SK-N-SH (cell line): ENCODE measurements around the gene PDK2. TPM values are rescaled to one million over a fixed set of nuclear protein-coding genes. Genes with fewer than 3 reads are reported as not detected.

Experiments
- CTCF ChIA-PET: fragments of 300-600, 350-600 bp; formaldehyde crosslinking; extraction: SDS; loops from one replicate; lab custom pipeline; 2021; lab: Yijun Ruan, JAX
- POLR2A ChIA-PET: fragments of 350-600 bp; sonication (Branson Sonifier 250); formaldehyde crosslinking; extraction: SDS; loops from one replicate; lab custom pipeline; 2020; ENCODE audit warnings: antibody characterized with exemption, inconsistent platforms; lab: Yijun Ruan, JAX
- DNase-seq: peaks from one replicate; pipeline ENCODE4 v3.0.0; 2012
- H2AFZ ChIP-seq: fragments of 200-600 bp; sonication (generic); 2 replicates; pipeline ENCODE4 v1.8.1; 2016; ENCODE audit warnings: antibody characterized with exemption, mild to moderate bottlenecking, low read depth
- H3F3A ChIP-seq: fragments of 200-600 bp; sonication (generic); replicated peaks from 2 replicates; pipeline ENCODE3; 2016; ENCODE audit warnings: antibody characterized with exemption, mild to moderate bottlenecking; ENCODE audit not compliant: insufficient read depth
- H3K27ac ChIP-seq, 2 experiments: fragments of 200-500 bp in 1 of 2; fragments of 200-600 bp in 1 of 2; sonication (Bioruptor generic) in 1 of 2; sonication (generic), shearing (Covaris generic) in 1 of 2; 2 replicates each; pipeline versions ENCODE4 v1.5.1 to v1.6.1; 2014 to 2016; ENCODE audit warnings: low read depth in 2 of 2, inconsistent platforms in 1 of 2, low read length in 1 of 2, mild to moderate bottlenecking in 1 of 2, mixed read lengths in 1 of 2
- H3K27me3 ChIP-seq: fragments of 200-600 bp; sonication (generic), shearing (Covaris generic); 2 replicates; pipeline ENCODE4 v1.6.1; 2016; ENCODE audit warnings: mixed run types; ENCODE audit not compliant: insufficient read depth
- H3K36me3 ChIP-seq, 2 experiments: fragments of 200-500 bp in 1 of 2; fragments of 200-600 bp in 1 of 2; sonication (Bioruptor generic) in 1 of 2; sonication (generic) in 1 of 2; replicated peaks in 1 of 2; 2 replicates each; pipeline versions ENCODE3 to v1.5.1; 2014 to 2016; ENCODE audit warnings: low read length in 1 of 2, mild to moderate bottlenecking in 1 of 2; ENCODE audit not compliant: insufficient read depth in 2 of 2, control insufficient read depth in 1 of 2
- H3K4me1 ChIP-seq, 2 experiments: fragments of 200-500 bp in 1 of 2; fragments of 200-600 bp in 1 of 2; sonication (Bioruptor generic) in 1 of 2; sonication (generic), shearing (Covaris generic) in 1 of 2; 2 replicates each; pipeline versions ENCODE4 v1.5.1 to v1.6.1; 2014 to 2016; ENCODE audit warnings: low read depth in 1 of 2, low read length in 1 of 2, mixed run types in 1 of 2; ENCODE audit not compliant: insufficient read depth in 2 of 2, control insufficient read depth in 1 of 2
- H3K4me2 ChIP-seq: fragments of 200-600 bp; sonication (generic), shearing (Covaris generic); 2 replicates; pipeline ENCODE4 v1.6.1; 2017; ENCODE audit warnings: mixed run types
- H3K4me3 ChIP-seq, 2 experiments: fragments of 200-500 bp in 1 of 2; fragments of 200-600 bp in 1 of 2; sonication (Bioruptor generic) in 1 of 2; sonication (generic), shearing (Covaris generic) in 1 of 2; 2 replicates each; pipeline versions ENCODE4 v1.5.1 to v1.8.1; 2014 to 2016; ENCODE audit warnings: low read depth in 2 of 2, inconsistent platforms in 1 of 2, low read length in 1 of 2, mild to moderate bottlenecking in 1 of 2, mixed read lengths in 1 of 2, moderate library complexity in 1 of 2
- H3K79me2 ChIP-seq: fragments of 200-600 bp; sonication (generic); 2 replicates; pipeline ENCODE4 v1.8.1; 2017; ENCODE audit warnings: mild to moderate bottlenecking; ENCODE audit not compliant: insufficient read depth
- H3K9ac ChIP-seq: fragments of 200-600 bp; sonication (generic); 2 replicates; pipeline ENCODE4 v1.6.1; 2017; ENCODE audit warnings: mixed run types
- H3K9me2 ChIP-seq: fragments of 200-600 bp; sonication (generic); 2 replicates; pipeline ENCODE4 v1.6.1; 2017; ENCODE audit warnings: mixed run types
- H3K9me3 ChIP-seq: fragments of 200-600 bp; sonication (generic); 2 replicates; pipeline ENCODE4 v1.6.1; 2017; ENCODE audit warnings: mixed run types, mild to moderate bottlenecking, moderate library complexity
- H4K20me1 ChIP-seq: fragments of 200-600 bp; sonication (generic); 2 replicates; pipeline ENCODE4 v1.6.1; 2017; ENCODE audit warnings: mild to moderate bottlenecking, mixed run types; ENCODE audit not compliant: insufficient read depth
- CHD2 ChIP-seq: fragments of 150-350 bp; IDR thresholded peaks from 2 replicates; pipeline ENCODE4 v1.6.1; 2018; ENCODE audit warnings: low read length; ENCODE audit not compliant: partially characterized antibody
- ELF1 ChIP-seq: IDR thresholded peaks from 2 replicates; pipeline ENCODE4 v1.4.0; 2012
- FOSL2 ChIP-seq: IDR thresholded peaks from 2 replicates; pipeline ENCODE4 v1.4.0; 2012; ENCODE audit warnings: low read depth, mild to moderate bottlenecking, moderate library complexity, borderline replicate concordance
- FOXJ3 ChIP-seq: sonication (generic); formaldehyde crosslinking; IDR thresholded peaks from 2 replicates; pipeline ENCODE4 v1.5.1; 2020; ENCODE audit warnings: mild to moderate bottlenecking, missing genetic modification reagents
- GABPA ChIP-seq: IDR thresholded peaks from 2 replicates; pipeline ENCODE4 v1.4.0; 2012; ENCODE audit warnings: low read depth, mild to moderate bottlenecking
- IRF3 ChIP-seq: fragments of 150-350 bp; IDR thresholded peaks from 2 replicates; pipeline ENCODE4 v1.6.1; 2016; ENCODE audit warnings: mild to moderate bottlenecking, low read depth, low read length
- NFIC ChIP-seq: IDR thresholded peaks from 2 replicates; pipeline ENCODE4 v1.4.0; 2012; ENCODE audit warnings: borderline replicate concordance
- PBX3 ChIP-seq: IDR thresholded peaks from 2 replicates; pipeline ENCODE4; 2012
- RAD21 ChIP-seq: IDR thresholded peaks from 2 replicates; pipeline ENCODE4 v1.6.1; 2012; ENCODE audit warnings: mild to moderate bottlenecking, low read length
- SIN3A ChIP-seq: IDR thresholded peaks from 2 replicates; pipeline ENCODE4 v1.6.1; 2012; ENCODE audit warnings: low read depth, mild to moderate bottlenecking, low read length, moderate library complexity, borderline replicate concordance
- TAF1 ChIP-seq: IDR thresholded peaks from 2 replicates; pipeline ENCODE4 v1.6.1; 2012; ENCODE audit warnings: low read depth, mild to moderate bottlenecking, low read length, moderate library complexity, borderline replicate concordance
- TEAD4 ChIP-seq: IDR thresholded peaks from 2 replicates; pipeline ENCODE4 v1.4.0; 2012; ENCODE audit warnings: mild to moderate bottlenecking, borderline replicate concordance; ENCODE audit not compliant: insufficient read depth
- YY1 ChIP-seq: IDR thresholded peaks from 2 replicates; pipeline ENCODE4 v1.4.0; 2012; ENCODE audit warnings: low read depth, mild to moderate bottlenecking
- ZBTB33 ChIP-seq: IDR thresholded peaks from 2 replicates; pipeline ENCODE4 v1.4.0; 2012; ENCODE audit warnings: low read depth, borderline replicate concordance
- WGBS: methylation state at CpG from one replicate; pipeline ENCODE4 v1.1.6; 2017; ENCODE audit warnings: low lambda C conversion rate; 5-methylcytosine and 5-hydroxymethylcytosine counted together
- polyA plus RNA-seq, 3 experiments: library from polyadenylated mRNA; depleted of rRNA; stranded (reverse); fragments of >200 nt; gene quantifications; 2 replicates each; pipeline ENCODE4 v1.2.3, GENCODE V29; 2012
- TF ChIP-seq, protein P1 (sequence below): IDR thresholded peaks from 2 replicates; pipeline ENCODE4 v1.6.1; 2012; ENCODE audit warnings: mild to moderate bottlenecking, low read depth, low read length, moderate library complexity

Gene PDK2
- polyA plus RNA-seq, 1 of the 3 experiments (the other 2 are of a cell fraction), result 124 TPM

- TF ChIP-seq SIN3A (peak; percentile 91; the same call in 1 of the 2 replicates), CHD2 (peak; percentile 86), FOXJ3 (CRISPR knock-in tag) (0 out of 2 replicates have a peak, but pooled peaks have one; percentile 29), TEAD4 (no peak), ELF1 (peak; percentile 73)
- TF ChIP-seq, protein P1, sequence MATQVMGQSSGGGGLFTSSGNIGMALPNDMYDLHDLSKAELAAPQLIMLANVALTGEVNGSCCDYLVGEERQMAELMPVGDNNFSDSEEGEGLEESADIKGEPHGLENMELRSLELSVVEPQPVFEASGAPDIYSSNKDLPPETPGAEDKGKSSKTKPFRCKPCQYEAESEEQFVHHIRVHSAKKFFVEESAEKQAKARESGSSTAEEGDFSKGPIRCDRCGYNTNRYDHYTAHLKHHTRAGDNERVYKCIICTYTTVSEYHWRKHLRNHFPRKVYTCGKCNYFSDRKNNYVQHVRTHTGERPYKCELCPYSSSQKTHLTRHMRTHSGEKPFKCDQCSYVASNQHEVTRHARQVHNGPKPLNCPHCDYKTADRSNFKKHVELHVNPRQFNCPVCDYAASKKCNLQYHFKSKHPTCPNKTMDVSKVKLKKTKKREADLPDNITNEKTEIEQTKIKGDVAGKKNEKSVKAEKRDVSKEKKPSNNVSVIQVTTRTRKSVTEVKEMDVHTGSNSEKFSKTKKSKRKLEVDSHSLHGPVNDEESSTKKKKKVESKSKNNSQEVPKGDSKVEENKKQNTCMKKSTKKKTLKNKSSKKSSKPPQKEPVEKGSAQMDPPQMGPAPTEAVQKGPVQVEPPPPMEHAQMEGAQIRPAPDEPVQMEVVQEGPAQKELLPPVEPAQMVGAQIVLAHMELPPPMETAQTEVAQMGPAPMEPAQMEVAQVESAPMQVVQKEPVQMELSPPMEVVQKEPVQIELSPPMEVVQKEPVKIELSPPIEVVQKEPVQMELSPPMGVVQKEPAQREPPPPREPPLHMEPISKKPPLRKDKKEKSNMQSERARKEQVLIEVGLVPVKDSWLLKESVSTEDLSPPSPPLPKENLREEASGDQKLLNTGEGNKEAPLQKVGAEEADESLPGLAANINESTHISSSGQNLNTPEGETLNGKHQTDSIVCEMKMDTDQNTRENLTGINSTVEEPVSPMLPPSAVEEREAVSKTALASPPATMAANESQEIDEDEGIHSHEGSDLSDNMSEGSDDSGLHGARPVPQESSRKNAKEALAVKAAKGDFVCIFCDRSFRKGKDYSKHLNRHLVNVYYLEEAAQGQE, result peak; percentile 72
Observed at GRCh38 chr17:50151041-50151936, 56.1 kb downstream of the PDK2 start (continued).

- H3K4me2 ChIP-seq, result peak overlapping the region; percentile 97
- peak overlapping the region; percentile 66 to 81 for H3K4me3 ChIP-seq
- ChIA-PET POLR2A (interaction anchor here (0.5 to 2.5 kb wide), 11 partner anchors 9 to 207 kb away, joined by 3 to 30 read pairs (median 3); partner anchors contain the start of genes DLX3 and PDK2), CTCF (interaction anchor here (0.7 to 12.8 kb wide), 29 partner anchors 9 to 321 kb away, joined by 3 to 169 read pairs (median 6); partner anchors contain the start of genes COL1A1, ITGA3, PDK2 and SAMD14)
- H3K9me3 ChIP-seq, result no peaks in the 10 kb centered on the region
- H3K27me3 ChIP-seq, result no peaks in the 10 kb centered on the region
- 2% methylated on average over 12 of the region's 12 CpGs for WGBS
- peak overlapping the region; percentile 71 for H3K9ac ChIP-seq
- DNase-seq, result peak; percentile 89
- no peaks in the 10 kb centered on the region for H3K9me2 ChIP-seq
- peaks cover 0 to 8% of the 10 kb centered on the region in 2 experiments for H3K36me3 ChIP-seq
- peaks cover 23% of the 10 kb centered on the region for H4K20me1 ChIP-seq
- peak overlapping the region; percentile 90; the same call in 1 of the 2 replicates for H2AFZ ChIP-seq
- H3F3A ChIP-seq, result peaks cover 25% of the 10 kb centered on the region
- H3K27ac ChIP-seq, result peak overlapping the region; percentile 74 to 98
- H3K4me1 ChIP-seq, result peaks cover 32 to 53% of the 10 kb centered on the region in 2 experiments; a peak in 3 of 4 replicates
- H3K79me2 ChIP-seq, result peaks cover 37% of the 10 kb centered on the region
- TF ChIP-seq FOSL2 (no peak), PBX3 (peak; percentile 86), TAF1 (peak; percentile 66), ZBTB33 (no peak), NFIC (0 out of 2 replicates have a peak, but pooled peaks have one; percentile 17), CHD2 (peak; percentile 90), GABPA (peak; percentile 68), IRF3 (no peak), RAD21 (peak; percentile 20; the same call in 1 of the 2 replicates), YY1 (peak; percentile 65; the same call in 1 of the 2 replicates)
- TF ChIP-seq, protein P1, result no peak
Observed at GRCh38 chr17:50151937-50152547, 56.9 kb downstream of the PDK2 start.
